ENCODE data around the gene MKRN1. TPM values are rescaled to one million over a fixed set of nuclear protein-coding genes. Genes with fewer than 3 reads are reported as not detected.
"Not testable (repeated sequence)": the region's sequence is repeated elsewhere in the genome, so short reads cannot be mapped to it uniquely, and the experiment has no call there.

MKRN1 gene
- total and polyA plus RNA-seq, 2 experiments from 2014 or later: 63.7 to 71.5 TPM

DNA sequence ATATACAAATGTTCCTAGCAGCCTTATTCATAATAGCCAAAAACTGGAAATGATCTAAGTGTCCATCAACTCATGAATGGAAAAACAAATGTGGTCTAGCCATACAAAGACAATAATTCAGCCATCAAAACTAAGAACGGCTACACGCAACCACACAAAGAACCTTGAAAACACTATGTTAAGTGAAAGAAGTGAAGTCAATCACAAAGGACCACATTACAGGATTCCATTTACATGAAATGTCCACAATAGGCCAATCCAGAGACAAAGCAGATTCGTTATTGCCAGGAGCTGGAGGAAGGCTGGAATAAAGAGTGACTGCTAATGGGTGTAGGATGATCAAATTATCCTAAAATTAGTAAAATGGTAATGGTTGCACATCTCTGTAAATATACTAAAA is 21.1 kb downstream of the MKRN1 start:
- no peaks in the 10 kb centered on the region for H3K4me1 ChIP-seq (ENCODE audit: insufficient read depth)
- no peaks in the 10 kb centered on the region for H4K20me1 ChIP-seq (ENCODE audit: insufficient read depth, poor library complexity, severe bottlenecking)
- no peaks in the 10 kb centered on the region for H3K27me3 ChIP-seq
- peaks cover 2% of the 10 kb centered on the region for H3K36me3 ChIP-seq (replicated peaks; ENCODE audit: insufficient read depth, low read depth)
- H2AFZ ChIP-seq: no peak overlapping the region
- no peaks in the 10 kb centered on the region for H3K9me2 ChIP-seq (replicated peaks; ENCODE audit: insufficient read depth)
- 98% methylated on average over 3 of the region's 3 CpGs for WGBS (ENCODE audit: low lambda C conversion rate, missing lambda C conversion rate)
- H3K4me2 ChIP-seq: no peak overlapping the region
- no peak for TF ChIP-seq CTCF (IDR thresholded peaks at IDR 0.05; ENCODE audit: poor library complexity)
- no peak for TF ChIP-seq EZH2 (IDR thresholded peaks at IDR 0.05; ENCODE audit: borderline replicate concordance)
- no peak for TF ChIP-seq EZH2phosphoT487 (IDR thresholded peaks at IDR 0.05; ENCODE audit: low read depth, severe bottlenecking, unreplicated experiment)
- no peak for DNase-seq (ENCODE audit: low spot score)
- H3K4me3 ChIP-seq: no peak overlapping the region
- H3K79me2 ChIP-seq: peaks cover 24% of the 10 kb centered on the region
- no peaks in the 10 kb centered on the region for H3K9me3 ChIP-seq (ENCODE audit: low read depth)
- no peak overlapping the region for H3K27ac ChIP-seq

GRCh38 chr7:140456551-140457051 is 22.7 kb downstream of the MKRN1 start:
- 88% methylated on average over 9 of the region's 9 CpGs for WGBS (ENCODE audit: low lambda C conversion rate, missing lambda C conversion rate)
- no peak for DNase-seq (ENCODE audit: low spot score)
- no peak overlapping the region for H3K4me2 ChIP-seq

DNA sequence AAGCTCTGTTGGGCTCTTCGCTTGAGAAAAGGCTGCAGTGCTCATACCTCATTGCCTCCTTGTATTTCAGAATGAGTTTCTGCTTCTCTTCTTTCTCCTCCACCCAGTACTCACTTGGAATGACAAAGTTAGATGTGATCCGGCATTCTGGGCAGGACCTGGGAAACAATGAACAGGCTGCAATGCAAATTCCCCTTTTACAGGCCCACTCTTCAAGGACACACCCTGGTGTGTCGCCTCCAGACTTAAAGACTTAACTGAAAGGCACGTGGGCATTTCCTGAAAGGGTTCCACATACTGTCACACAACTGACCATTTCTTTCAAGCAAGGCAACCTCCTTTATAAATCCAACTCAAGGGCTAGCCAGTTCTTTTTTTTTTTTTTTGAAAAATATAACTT is 23.6 kb downstream of the MKRN1 start:
- Histone ChIP-seq H3K9me3 (ENCODE audit: low read depth) (no peaks in the 10 kb centered on the region), H3K79me2 (peaks cover 13% of the 10 kb centered on the region), H3K9me2 (replicated peaks; ENCODE audit: insufficient read depth) (no peaks in the 10 kb centered on the region), H3K27me3 (no peaks in the 10 kb centered on the region), H3K36me3 (replicated peaks; ENCODE audit: insufficient read depth, low read depth) (no peaks in the 10 kb centered on the region), H4K20me1 (ENCODE audit: insufficient read depth, poor library complexity, severe bottlenecking) (no peaks in the 10 kb centered on the region), H2AFZ (no peak overlapping the region), H3K4me3 (no peak overlapping the region), H3K4me2 (no peak overlapping the region), H3K27ac (no peak overlapping the region), H3K4me1 (ENCODE audit: insufficient read depth) (no peaks in the 10 kb centered on the region)
- no peak for TF ChIP-seq CTCF (IDR thresholded peaks at IDR 0.05; ENCODE audit: poor library complexity)
- WGBS (ENCODE audit: low lambda C conversion rate, missing lambda C conversion rate): 75% methylated on average over 4 of the region's 4 CpGs
- DNase-seq (ENCODE audit: low spot score): no peak

More at GRCh38 chr7:140456551-140457051, 22.7 kb downstream of the MKRN1 start:
- Histone ChIP-seq H2AFZ (no peak overlapping the region), H4K20me1 (ENCODE audit: insufficient read depth, poor library complexity, severe bottlenecking) (no peaks in the 10 kb centered on the region), H3K9me2 (replicated peaks; ENCODE audit: insufficient read depth) (no peaks in the 10 kb centered on the region), H3K9me3 (ENCODE audit: low read depth) (no peaks in the 10 kb centered on the region), H3K4me3 (no peak overlapping the region), H3K36me3 (replicated peaks; ENCODE audit: insufficient read depth, low read depth) (no peaks in the 10 kb centered on the region), H3K79me2 (peaks cover 15% of the 10 kb centered on the region), H3K4me1 (ENCODE audit: insufficient read depth) (no peaks in the 10 kb centered on the region), H3K27me3 (no peaks in the 10 kb centered on the region), H3K27ac (no peak overlapping the region)
- no peak for TF ChIP-seq EZH2 (IDR thresholded peaks at IDR 0.05; ENCODE audit: borderline replicate concordance)
- TF ChIP-seq EZH2phosphoT487 (IDR thresholded peaks at IDR 0.05; ENCODE audit: low read depth, severe bottlenecking, unreplicated experiment): no peak
- no peak for TF ChIP-seq CTCF (IDR thresholded peaks at IDR 0.05; ENCODE audit: poor library complexity)

DNA sequence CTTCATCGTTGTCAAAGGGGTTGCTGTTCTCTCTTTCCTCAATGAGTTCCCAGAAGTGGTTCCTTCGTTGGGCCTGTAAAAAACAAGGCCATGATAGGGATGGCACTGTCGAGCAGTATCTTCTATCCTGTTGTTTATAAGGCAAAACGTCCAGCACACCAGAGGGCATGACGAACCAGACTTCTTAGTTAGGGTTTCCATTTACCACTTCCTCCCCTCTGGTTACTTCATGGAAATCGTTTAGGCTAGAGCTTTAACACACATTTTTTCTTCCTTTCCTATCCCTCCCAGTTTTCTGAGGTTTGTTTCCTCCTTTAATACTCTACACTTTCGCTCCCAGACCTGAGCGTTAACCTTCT is 24.7 kb downstream of the MKRN1 start:
- Histone ChIP-seq H2AFZ (no peak overlapping the region), H3K27me3 (no peaks in the 10 kb centered on the region), H3K4me1 (ENCODE audit: insufficient read depth) (no peaks in the 10 kb centered on the region), H3K4me3 (no peak overlapping the region), H3K4me2 (no peak overlapping the region), H4K20me1 (ENCODE audit: insufficient read depth, poor library complexity, severe bottlenecking) (no peaks in the 10 kb centered on the region), H3K9me2 (replicated peaks; ENCODE audit: insufficient read depth) (no peaks in the 10 kb centered on the region), H3K9me3 (ENCODE audit: low read depth) (no peaks in the 10 kb centered on the region), H3K36me3 (replicated peaks; ENCODE audit: insufficient read depth, low read depth) (no peaks in the 10 kb centered on the region), H3K79me2 (peaks cover 9% of the 10 kb centered on the region), H3K27ac (no peak overlapping the region)
- TF ChIP-seq EZH2 (IDR thresholded peaks at IDR 0.05; ENCODE audit: borderline replicate concordance): no peak
- TF ChIP-seq CTCF (IDR thresholded peaks at IDR 0.05; ENCODE audit: poor library complexity): no peak
- TF ChIP-seq EZH2phosphoT487 (IDR thresholded peaks at IDR 0.05; ENCODE audit: low read depth, severe bottlenecking, unreplicated experiment): no peak
- WGBS (ENCODE audit: low lambda C conversion rate, missing lambda C conversion rate): 84% methylated on average over 8 of the region's 8 CpGs
- no peak for DNase-seq (ENCODE audit: low spot score)

DNA sequence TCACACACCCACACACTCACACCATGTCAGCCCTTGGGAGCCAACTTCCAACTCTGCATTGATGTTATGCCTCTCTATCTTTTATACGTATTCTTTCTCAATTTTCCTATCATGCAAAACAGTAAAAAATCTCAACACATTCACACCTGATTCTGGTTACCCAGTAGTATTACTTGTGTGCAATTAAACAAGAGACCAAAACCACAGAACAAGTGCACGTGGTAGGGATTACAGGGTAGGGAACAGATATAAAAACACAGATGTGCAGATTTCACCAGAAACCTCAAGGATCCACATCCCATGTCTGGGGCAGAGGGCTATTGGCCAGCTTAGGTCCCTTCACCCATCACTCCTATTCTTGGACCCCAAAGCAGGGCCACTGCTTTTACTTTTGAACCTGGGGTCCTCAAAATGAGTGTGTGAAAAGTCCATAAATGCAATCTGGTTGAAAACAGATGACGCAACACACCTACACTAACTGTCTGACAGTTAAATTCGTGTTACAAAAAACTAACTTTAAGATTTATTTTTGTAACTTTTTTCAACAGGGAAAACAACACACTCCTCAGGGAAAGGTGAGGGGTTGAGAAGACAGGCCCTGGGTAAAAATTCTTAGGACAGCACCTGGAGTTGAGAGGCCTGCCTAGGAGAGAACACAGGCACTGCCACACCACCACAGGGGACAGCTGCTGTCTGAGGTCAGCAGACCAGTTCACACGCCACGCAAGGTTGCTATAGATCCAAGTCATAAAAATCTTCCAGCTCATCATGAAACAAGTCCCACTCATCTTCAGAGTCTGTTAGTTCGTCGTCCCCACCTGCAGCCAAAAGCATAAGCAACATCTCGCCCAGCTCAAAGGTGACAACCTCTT is 25.3 kb downstream of the MKRN1 start:
- H3K9me3 ChIP-seq (ENCODE audit: low read depth); H3K79me2 ChIP-seq; H2AFZ ChIP-seq; H3K27ac ChIP-seq; H3K9me2 ChIP-seq (replicated peaks; ENCODE audit: insufficient read depth); DNase-seq (ENCODE audit: low spot score); H3K27me3 ChIP-seq; H3K4me3 ChIP-seq; H4K20me1 ChIP-seq (ENCODE audit: insufficient read depth, poor library complexity, severe bottlenecking); H3K4me2 ChIP-seq; H3K36me3 ChIP-seq (replicated peaks; ENCODE audit: insufficient read depth, low read depth); H3K4me1 ChIP-seq (ENCODE audit: insufficient read depth): not testable (repeated sequence)
- 95% methylated on average over 9 of the region's 9 CpGs for WGBS (ENCODE audit: low lambda C conversion rate, missing lambda C conversion rate)
